ENCODE measurements around the gene PDCD7.

PDCD7 gene

DNA sequence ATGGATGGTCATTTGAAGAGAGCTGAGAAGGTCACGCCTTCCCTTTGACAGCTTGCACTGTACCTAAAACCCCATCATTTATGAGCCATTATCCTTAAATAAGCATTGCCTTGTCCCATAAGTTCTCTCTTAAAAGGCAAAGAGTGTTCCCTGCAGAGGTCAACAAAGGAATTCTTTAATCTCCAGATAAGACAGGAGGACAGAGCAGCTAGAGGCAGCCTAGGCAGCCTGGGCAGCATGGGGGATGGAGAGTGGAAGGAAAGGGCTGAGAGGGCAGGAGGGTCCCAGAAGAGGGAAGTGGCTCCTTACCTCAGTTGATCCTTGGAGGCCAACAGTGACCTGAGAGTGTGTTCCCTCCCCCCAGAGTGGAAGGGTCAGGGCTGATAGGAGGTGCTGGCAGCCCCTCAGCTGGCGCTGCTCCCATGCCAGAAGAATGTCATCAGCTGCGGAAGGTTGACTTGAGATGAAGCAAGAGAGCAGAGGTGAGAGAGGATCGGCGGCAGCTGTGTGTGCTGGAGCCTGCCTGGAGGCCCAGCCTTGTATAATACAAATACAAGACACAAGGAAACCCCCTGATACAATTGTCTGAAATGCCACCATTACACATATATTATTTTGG lies 44.3 kb downstream of the PDCD7 start:
- no peak overlapping the region for H3K4me3 ChIP-seq (ENCODE audit: low read depth, low read length)
- TF ChIP-seq, protein P1, sequence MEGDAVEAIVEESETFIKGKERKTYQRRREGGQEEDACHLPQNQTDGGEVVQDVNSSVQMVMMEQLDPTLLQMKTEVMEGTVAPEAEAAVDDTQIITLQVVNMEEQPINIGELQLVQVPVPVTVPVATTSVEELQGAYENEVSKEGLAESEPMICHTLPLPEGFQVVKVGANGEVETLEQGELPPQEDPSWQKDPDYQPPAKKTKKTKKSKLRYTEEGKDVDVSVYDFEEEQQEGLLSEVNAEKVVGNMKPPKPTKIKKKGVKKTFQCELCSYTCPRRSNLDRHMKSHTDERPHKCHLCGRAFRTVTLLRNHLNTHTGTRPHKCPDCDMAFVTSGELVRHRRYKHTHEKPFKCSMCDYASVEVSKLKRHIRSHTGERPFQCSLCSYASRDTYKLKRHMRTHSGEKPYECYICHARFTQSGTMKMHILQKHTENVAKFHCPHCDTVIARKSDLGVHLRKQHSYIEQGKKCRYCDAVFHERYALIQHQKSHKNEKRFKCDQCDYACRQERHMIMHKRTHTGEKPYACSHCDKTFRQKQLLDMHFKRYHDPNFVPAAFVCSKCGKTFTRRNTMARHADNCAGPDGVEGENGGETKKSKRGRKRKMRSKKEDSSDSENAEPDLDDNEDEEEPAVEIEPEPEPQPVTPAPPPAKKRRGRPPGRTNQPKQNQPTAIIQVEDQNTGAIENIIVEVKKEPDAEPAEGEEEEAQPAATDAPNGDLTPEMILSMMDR (IDR thresholded peaks at IDR 0.05; ENCODE audit: insufficient read depth, low read depth, low read length, missing control alignments), result no peak
- DNase-seq (ENCODE audit: low read depth), result no peak

DNA sequence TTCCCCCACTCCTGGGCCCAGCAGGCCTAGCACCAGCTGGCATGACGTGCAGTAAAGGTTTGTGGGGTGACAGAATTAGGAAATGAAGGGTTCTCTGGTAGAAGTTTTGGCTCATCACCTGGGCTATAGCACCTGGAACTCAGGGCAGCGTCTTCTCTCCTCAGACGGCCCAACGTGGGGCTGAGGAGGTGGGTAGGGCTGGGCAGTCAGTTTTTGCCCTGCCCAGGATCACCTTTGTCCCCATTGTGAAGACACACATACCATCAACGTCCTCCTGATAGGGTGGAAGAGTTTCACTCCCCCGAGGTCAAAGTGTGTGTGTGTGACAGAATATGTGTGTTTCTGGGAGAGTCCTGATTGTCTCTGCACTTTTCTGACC lies 45.0 kb downstream of the PDCD7 start:
- no peak for DNase-seq (ENCODE audit: low read depth)
- TF ChIP-seq, protein P1 (IDR thresholded peaks at IDR 0.05; ENCODE audit: insufficient read depth, low read depth, low read length, missing control alignments), result no peak
- no peak overlapping the region for H3K4me3 ChIP-seq (ENCODE audit: low read depth, low read length)

DNA sequence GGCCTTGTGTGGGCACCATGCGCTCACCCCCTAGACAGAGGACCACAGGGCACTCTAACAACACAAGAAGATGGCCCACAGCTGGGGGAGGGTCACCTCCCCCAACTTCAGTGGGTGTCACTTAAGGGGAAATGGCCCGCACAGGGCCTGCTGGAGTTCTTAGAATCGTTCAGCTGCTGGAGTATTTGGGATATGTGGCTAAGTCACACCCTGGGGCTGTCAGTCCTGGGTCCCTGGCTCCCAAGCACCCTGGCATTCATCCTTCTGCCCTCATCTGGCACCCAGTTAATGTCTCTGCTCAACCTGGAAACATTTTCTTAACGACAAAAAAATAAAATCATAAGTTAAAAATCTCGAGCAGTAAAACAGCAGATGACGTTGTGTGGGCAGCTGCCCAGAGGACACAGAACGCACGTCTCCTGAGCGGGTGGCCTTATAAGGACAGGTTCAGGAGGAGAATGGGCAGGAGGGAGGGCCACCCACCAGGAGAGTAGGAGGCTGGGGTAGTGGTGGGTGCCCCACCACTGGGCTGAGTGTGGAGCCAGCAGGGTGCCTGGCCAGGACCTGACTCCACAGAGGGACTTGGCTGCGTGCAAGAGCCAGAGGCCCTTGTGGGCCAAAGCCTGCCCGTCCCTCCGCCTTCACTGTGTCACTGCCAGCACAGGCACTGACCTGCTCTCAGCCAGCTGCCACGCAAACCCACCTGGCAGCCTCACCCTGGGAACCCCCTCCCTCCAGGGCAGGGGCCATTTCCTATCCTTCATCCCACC lies 45.5 kb downstream of the PDCD7 start:
- no peak for DNase-seq (ENCODE audit: low read depth)
- TF ChIP-seq, protein P1 (IDR thresholded peaks at IDR 0.05; ENCODE audit: insufficient read depth, low read depth, low read length, missing control alignments), result no peak
- H3K4me3 ChIP-seq (ENCODE audit: low read depth, low read length), result no peak overlapping the region

DNA sequence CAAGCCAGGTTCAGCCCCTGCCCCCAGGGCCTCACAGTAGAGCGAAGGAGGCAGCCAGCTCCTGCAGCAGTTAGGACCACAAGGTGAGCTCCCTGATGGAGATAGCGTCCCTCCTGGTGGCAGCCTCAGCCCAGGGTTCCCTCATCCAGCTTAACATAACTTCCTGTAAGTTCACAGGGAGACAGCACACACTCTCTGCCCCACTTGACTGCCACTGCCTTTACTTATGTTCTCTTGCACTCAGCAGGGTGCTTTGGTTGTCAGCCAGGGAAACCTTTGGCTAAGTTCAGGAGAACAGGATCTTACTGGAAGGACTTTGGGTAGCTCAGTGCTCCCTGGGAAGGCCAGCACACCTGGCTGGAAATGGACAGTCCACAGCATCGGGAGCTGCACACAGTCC lies 46.2 kb downstream of the PDCD7 start:
- no peak overlapping the region for H3K4me3 ChIP-seq (ENCODE audit: low read depth, low read length)
- no peak for DNase-seq (ENCODE audit: low read depth)
- TF ChIP-seq, protein P1 (IDR thresholded peaks at IDR 0.05; ENCODE audit: insufficient read depth, low read depth, low read length, missing control alignments), result no peak

DNA sequence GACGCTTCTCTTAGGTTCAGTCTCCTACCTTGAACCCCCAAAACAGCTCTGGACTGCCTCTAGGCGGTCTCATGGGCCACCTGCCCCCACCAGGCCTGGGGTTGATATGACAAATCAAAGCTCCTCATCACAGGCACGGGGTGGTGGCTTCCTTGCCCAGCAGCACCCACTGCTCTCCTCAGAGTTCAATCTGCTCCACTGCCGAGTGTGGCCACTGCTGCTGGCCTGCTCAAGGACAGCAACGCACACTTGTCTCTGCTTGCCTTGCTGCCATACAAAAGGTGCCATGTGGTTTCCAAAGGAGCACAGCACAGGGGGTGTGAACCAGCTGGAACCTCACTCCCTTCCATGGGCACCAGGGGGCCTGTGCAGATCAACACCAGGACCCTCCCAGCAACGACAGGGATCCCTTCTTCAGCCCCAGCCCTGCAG lies 46.9 kb downstream of the PDCD7 start:
- TF ChIP-seq, protein P1 (IDR thresholded peaks at IDR 0.05; ENCODE audit: insufficient read depth, low read depth, low read length, missing control alignments), result no peak
- no peak overlapping the region for H3K4me3 ChIP-seq (ENCODE audit: low read depth, low read length)
- DNase-seq (ENCODE audit: low read depth), result no peak

DNA sequence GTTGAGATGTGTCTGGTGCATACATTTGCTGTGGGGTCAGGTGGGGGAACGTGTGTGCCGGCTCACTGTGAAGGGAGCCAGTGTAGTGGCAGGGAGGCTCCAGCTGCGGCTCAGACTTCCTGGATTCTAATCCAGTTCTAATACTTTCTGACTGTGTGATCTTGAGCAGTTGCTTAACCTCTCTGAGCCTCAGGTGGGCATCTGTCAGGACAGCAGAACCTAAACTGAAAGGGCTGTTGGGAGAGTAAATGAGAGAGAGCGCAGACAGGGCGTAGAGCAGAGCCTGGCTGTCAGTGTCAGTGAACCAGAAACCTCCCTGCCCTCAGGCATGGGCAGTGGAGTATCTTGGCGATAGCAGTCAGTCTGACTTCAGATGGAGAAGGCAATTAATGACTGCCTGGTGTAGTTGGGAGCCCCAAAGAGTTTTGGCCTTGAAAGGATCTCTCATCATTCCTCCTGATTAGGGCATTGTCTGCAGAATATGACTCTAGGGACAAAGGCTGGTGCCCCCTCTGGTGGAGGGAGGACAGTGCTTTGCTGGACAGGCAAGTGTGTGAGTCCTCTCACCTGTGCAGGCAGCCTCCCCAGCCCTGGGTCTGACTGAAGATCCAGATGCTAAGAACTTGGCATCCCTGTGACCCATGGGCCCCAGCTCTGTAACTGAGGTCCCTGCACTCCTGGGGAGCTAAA lies 47.5 kb downstream of the PDCD7 start:
- peak; percentile 40 for DNase-seq (ENCODE audit: low read depth)
- H3K4me3 ChIP-seq (ENCODE audit: low read depth, low read length), result no peak overlapping the region
- TF ChIP-seq, protein P1 (IDR thresholded peaks at IDR 0.05; ENCODE audit: insufficient read depth, low read depth, low read length, missing control alignments), result peak; percentile 39

All from GM12865 (cell line).